HL-60 (cell line): Measurements from ENCODE around the gene KRT15.

Experiments
- CTCF ChIP-seq: IDR thresholded peaks from one replicate; pipeline ENCODE4 v1.5.1; 2011; ENCODE audit warnings: low read length, control low read depth, inconsistent platforms; ENCODE audit not compliant: insufficient read depth
- REST ChIP-seq: IDR thresholded peaks from 2 replicates; pipeline ENCODE4 v1.6.1; 2012; ENCODE audit warnings: low read depth; ENCODE audit not compliant: insufficient replicate concordance

GRCh38 chr17:41491476-41491875, 27.2 kb downstream of the KRT15 start:
- TF ChIP-seq REST (no peak), CTCF (no peak)
